Erythroblast (primary cell): Measurements from ENCODE around the gene IRF7.

Experiments used
- GATA1 ChIP-seq: IDR thresholded peaks from 2 replicates; pipeline ENCODE4 v1.6.1; 2011; ENCODE audit warnings: low read depth, mild to moderate bottlenecking, control low read depth, low read length, moderate library complexity
- POLR2A ChIP-seq: IDR thresholded peaks from 2 replicates; pipeline ENCODE4 v1.6.1; 2011; ENCODE audit warnings: mild to moderate bottlenecking, low read length

- TF ChIP-seq POLR2A (no peak), GATA1 (no peak)
Measured at GRCh38 chr11:608791-609251, 6.9 kb downstream of the IRF7 start.
